GM23338 (cell line): ENCODE results near the gene TENT5A. TPM values are rescaled to one million over a fixed set of nuclear protein-coding genes. Genes with fewer than 3 reads are reported as not detected.

ENCODE experiments used
- ATAC-seq: fragments of 200-7000 bp; cut with Tn5 transposase; 3 replicates; pipeline ENCODE4 v1.9.1; 2020
- DNase-seq: peaks from one replicate; pipeline ENCODE4 v3.0.0-alpha.2; 2015; ENCODE audit warnings: low spot score
- H2AFZ ChIP-seq: fragments of 200-600 bp; sonication (generic); 2 replicates; pipeline ENCODE4 v1.8.0; 2016; ENCODE audit warnings: antibody characterized with exemption, mild to moderate bottlenecking, moderate library complexity
- H3F3A ChIP-seq: fragments of 200-600 bp; sonication (generic); replicated peaks from 2 replicates; pipeline ENCODE4 v1.8.0; 2017; ENCODE audit warnings: antibody characterized with exemption, mixed run types, low read depth
- H3K27ac ChIP-seq: fragments of 200-600 bp; sonication (generic); 2 replicates; pipeline ENCODE4 v1.6.1; 2016; ENCODE audit warnings: low read depth
- H3K27me3 ChIP-seq: fragments of 200-600 bp; sonication (generic); 2 replicates; pipeline ENCODE4 v1.8.0; 2016; ENCODE audit warnings: mild to moderate bottlenecking, mixed run types, moderate library complexity; ENCODE audit not compliant: insufficient read depth
- H3K36me3 ChIP-seq: fragments of 200-600 bp; sonication (generic); 2 replicates; pipeline ENCODE4 v1.8.0; 2016; ENCODE audit warnings: mild to moderate bottlenecking; ENCODE audit not compliant: insufficient read depth
- H3K4me1 ChIP-seq: fragments of 200-600 bp; sonication (generic); 2 replicates; pipeline ENCODE4 v1.8.0; 2016; ENCODE audit warnings: mild to moderate bottlenecking, moderate library complexity; ENCODE audit not compliant: insufficient read depth
- H3K4me2 ChIP-seq: fragments of 200-600 bp; sonication (generic); 2 replicates; pipeline ENCODE4 v1.7.1; 2017; ENCODE audit warnings: mixed run types
- H3K4me3 ChIP-seq: fragments of 200-600 bp; sonication (generic); 2 replicates; pipeline ENCODE4 v1.6.1; 2016; ENCODE audit warnings: mixed run types
- H3K79me2 ChIP-seq: fragments of 200-600 bp; sonication (generic); replicated peaks from 2 replicates; pipeline ENCODE4 v1.8.0; 2017; ENCODE audit warnings: mild to moderate bottlenecking; ENCODE audit not compliant: insufficient read depth
- H3K9me2 ChIP-seq: fragments of 200-600 bp; sonication (generic); 2 replicates; pipeline ENCODE4 v1.8.0; 2017; ENCODE audit not compliant: insufficient read depth
- H4K20me1 ChIP-seq: fragments of 200-600 bp; sonication (generic); replicated peaks from 2 replicates; pipeline ENCODE4 v1.8.0; 2017; ENCODE audit warnings: mild to moderate bottlenecking; ENCODE audit not compliant: insufficient read depth
- H3K27ac Mint-ChIP-seq: 2 replicates; pipeline ENCODE4 v1.8.0; 2020; ENCODE audit warnings: inconsistent platforms, mild to moderate bottlenecking, moderate library complexity, mixed read lengths
- H3K27me3 Mint-ChIP-seq: 3 replicates; pipeline ENCODE4 v1.8.0; 2022; ENCODE audit warnings: low read depth, mild to moderate bottlenecking, moderate library complexity, mixed read lengths, inconsistent platforms; ENCODE audit not compliant: insufficient read depth, poor library complexity
- H3K36me3 Mint-ChIP-seq: 3 replicates; pipeline ENCODE4 v1.8.0; 2021; ENCODE audit warnings: low read depth, mild to moderate bottlenecking, inconsistent platforms, moderate library complexity, mixed read lengths
- H3K4me1 Mint-ChIP-seq: 3 replicates; pipeline ENCODE4 v1.8.0; 2020; ENCODE audit warnings: mild to moderate bottlenecking, inconsistent platforms, mixed read lengths
- H3K4me3 Mint-ChIP-seq: 3 replicates; pipeline ENCODE4 v1.8.0; 2021; ENCODE audit warnings: moderate library complexity, mild to moderate bottlenecking, inconsistent platforms, mixed read lengths
- H3K9me3 Mint-ChIP-seq: 3 replicates; pipeline ENCODE4 v1.8.0; 2020; ENCODE audit warnings: moderate library complexity, mild to moderate bottlenecking, inconsistent platforms, mixed read lengths
- CREB1 ChIP-seq: fragments of 250-450 bp; sonication (Bioruptor Pico); IDR thresholded peaks from 2 replicates; pipeline ENCODE4 v1.5.0; 2020; ENCODE audit warnings: low read depth, mild to moderate bottlenecking, moderate library complexity
- CTCF ChIP-seq, 2 experiments: fragments of 200-600 bp in 1 of 2; sonication (generic) in 1 of 2; conservative IDR thresholded peaks; 2 replicates each; pipeline versions ENCODE4 v1.5.1 to v1.6.1; 2016 to 2017; ENCODE audit warnings: antibody characterized with exemption in 2 of 2, low read depth in 2 of 2, mild to moderate bottlenecking in 2 of 2, moderate library complexity in 1 of 2
- EZH2 ChIP-seq: fragments of 200-600 bp; sonication (generic); IDR thresholded peaks from one replicate; pipeline ENCODE4 v1.8.0; 2017; ENCODE audit warnings: antibody characterized with exemption, mild to moderate bottlenecking, low read depth; ENCODE audit not compliant: unreplicated experiment
- JUNB ChIP-seq: IDR thresholded peaks from one replicate; pipeline ENCODE4 v1.6.1; 2016; ENCODE audit warnings: antibody characterized with exemption; ENCODE audit not compliant: unreplicated experiment
- REST ChIP-seq: IDR thresholded peaks from one replicate; pipeline ENCODE4 v1.6.1; 2018; ENCODE audit warnings: antibody characterized with exemption; ENCODE audit not compliant: unreplicated experiment
- STAT1 ChIP-seq: IDR thresholded peaks from one replicate; pipeline ENCODE4 v1.6.1; 2016; ENCODE audit warnings: antibody characterized with exemption; ENCODE audit not compliant: unreplicated experiment
- ZNF331 ChIP-seq: fragments of 250-450 bp; sonication (Bioruptor Pico); IDR thresholded peaks from 2 replicates; pipeline ENCODE4 v1.5.0; 2020; ENCODE audit warnings: low read depth, mild to moderate bottlenecking, moderate library complexity
- polyA plus RNA-seq: library from polyadenylated mRNA; unstranded; fragments of >200 nt; fragmentation: Nextera tagmentation; extraction: Ambion mirVana; gene quantifications from 2 replicates; pipeline ENCODE4 v1.2.1, GENCODE V29; 2016
- total RNA-seq: library from RNA; depleted of rRNA; stranded (reverse); fragments of >200 nt; shearing (Covaris generic); gene quantifications from 2 replicates; pipeline ENCODE4 v1.2.3, GENCODE V29; 2014
- TF ChIP-seq, protein P1 (sequence below): fragments of 250-450 bp; sonication (Bioruptor Pico); IDR thresholded peaks from 2 replicates; pipeline ENCODE4 v1.5.0; 2020; ENCODE audit warnings: mild to moderate bottlenecking, moderate library complexity

Gene TENT5A
- total and polyA plus RNA-seq, 2 experiments from 2014 or later, result 3.8 to 4.7 TPM

- no peak for TF ChIP-seq CTCF (conservative IDR thresholded peaks at IDR 0.05; ENCODE audit: low read depth in 2 of 2)
Measured at GRCh38 chr6:81708113-81708699, 44.3 kb downstream of the TENT5A start (continued).

DNA sequence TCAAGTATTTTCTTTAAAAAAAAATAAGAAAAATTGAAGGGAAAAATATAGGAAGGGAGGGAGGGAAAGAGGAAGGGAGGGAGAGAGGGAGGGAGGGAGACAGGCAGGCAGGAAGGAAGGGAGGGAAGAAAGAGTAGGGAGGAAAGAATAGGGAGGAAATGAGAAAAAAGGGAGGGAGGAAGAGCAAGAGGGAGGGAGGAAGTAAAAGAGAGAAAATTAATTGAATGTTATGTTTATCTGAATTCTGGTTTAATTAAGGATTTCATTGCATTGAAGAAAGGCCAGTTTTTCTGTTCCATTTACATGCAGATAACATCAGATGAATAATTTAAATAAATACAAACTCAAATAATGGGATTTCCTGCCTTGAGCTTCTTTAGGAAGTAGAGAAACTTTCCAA, 47.8 kb downstream of the TENT5A start:
- H3K4me3 ChIP-seq, result no peak overlapping the region
- no peaks in the 10 kb centered on the region for H3K4me1 ChIP-seq
- H3K27ac ChIP-seq, result no peak overlapping the region
- DNase-seq (no peak), ATAC-seq (no peak)
- no peaks in the 10 kb centered on the region for H3K79me2 ChIP-seq
- H3K27me3 Mint-ChIP-seq, result no peaks in the 10 kb centered on the region
- H3K36me3 ChIP-seq, result no peaks in the 10 kb centered on the region
- no peak overlapping the region for H3K27ac Mint-ChIP-seq
- no peaks in the 10 kb centered on the region for H3K27me3 ChIP-seq
- TF ChIP-seq EZH2, result no peak
- TF ChIP-seq CREB1 (CRISPR knock-in tag), result no peak
- no peak for TF ChIP-seq ZNF331 (CRISPR knock-in tag)
- no peak for TF ChIP-seq REST
- TF ChIP-seq CTCF (conservative IDR thresholded peaks at IDR 0.05; ENCODE audit: low read depth in 2 of 2), result no peak
- TF ChIP-seq, protein P1, sequence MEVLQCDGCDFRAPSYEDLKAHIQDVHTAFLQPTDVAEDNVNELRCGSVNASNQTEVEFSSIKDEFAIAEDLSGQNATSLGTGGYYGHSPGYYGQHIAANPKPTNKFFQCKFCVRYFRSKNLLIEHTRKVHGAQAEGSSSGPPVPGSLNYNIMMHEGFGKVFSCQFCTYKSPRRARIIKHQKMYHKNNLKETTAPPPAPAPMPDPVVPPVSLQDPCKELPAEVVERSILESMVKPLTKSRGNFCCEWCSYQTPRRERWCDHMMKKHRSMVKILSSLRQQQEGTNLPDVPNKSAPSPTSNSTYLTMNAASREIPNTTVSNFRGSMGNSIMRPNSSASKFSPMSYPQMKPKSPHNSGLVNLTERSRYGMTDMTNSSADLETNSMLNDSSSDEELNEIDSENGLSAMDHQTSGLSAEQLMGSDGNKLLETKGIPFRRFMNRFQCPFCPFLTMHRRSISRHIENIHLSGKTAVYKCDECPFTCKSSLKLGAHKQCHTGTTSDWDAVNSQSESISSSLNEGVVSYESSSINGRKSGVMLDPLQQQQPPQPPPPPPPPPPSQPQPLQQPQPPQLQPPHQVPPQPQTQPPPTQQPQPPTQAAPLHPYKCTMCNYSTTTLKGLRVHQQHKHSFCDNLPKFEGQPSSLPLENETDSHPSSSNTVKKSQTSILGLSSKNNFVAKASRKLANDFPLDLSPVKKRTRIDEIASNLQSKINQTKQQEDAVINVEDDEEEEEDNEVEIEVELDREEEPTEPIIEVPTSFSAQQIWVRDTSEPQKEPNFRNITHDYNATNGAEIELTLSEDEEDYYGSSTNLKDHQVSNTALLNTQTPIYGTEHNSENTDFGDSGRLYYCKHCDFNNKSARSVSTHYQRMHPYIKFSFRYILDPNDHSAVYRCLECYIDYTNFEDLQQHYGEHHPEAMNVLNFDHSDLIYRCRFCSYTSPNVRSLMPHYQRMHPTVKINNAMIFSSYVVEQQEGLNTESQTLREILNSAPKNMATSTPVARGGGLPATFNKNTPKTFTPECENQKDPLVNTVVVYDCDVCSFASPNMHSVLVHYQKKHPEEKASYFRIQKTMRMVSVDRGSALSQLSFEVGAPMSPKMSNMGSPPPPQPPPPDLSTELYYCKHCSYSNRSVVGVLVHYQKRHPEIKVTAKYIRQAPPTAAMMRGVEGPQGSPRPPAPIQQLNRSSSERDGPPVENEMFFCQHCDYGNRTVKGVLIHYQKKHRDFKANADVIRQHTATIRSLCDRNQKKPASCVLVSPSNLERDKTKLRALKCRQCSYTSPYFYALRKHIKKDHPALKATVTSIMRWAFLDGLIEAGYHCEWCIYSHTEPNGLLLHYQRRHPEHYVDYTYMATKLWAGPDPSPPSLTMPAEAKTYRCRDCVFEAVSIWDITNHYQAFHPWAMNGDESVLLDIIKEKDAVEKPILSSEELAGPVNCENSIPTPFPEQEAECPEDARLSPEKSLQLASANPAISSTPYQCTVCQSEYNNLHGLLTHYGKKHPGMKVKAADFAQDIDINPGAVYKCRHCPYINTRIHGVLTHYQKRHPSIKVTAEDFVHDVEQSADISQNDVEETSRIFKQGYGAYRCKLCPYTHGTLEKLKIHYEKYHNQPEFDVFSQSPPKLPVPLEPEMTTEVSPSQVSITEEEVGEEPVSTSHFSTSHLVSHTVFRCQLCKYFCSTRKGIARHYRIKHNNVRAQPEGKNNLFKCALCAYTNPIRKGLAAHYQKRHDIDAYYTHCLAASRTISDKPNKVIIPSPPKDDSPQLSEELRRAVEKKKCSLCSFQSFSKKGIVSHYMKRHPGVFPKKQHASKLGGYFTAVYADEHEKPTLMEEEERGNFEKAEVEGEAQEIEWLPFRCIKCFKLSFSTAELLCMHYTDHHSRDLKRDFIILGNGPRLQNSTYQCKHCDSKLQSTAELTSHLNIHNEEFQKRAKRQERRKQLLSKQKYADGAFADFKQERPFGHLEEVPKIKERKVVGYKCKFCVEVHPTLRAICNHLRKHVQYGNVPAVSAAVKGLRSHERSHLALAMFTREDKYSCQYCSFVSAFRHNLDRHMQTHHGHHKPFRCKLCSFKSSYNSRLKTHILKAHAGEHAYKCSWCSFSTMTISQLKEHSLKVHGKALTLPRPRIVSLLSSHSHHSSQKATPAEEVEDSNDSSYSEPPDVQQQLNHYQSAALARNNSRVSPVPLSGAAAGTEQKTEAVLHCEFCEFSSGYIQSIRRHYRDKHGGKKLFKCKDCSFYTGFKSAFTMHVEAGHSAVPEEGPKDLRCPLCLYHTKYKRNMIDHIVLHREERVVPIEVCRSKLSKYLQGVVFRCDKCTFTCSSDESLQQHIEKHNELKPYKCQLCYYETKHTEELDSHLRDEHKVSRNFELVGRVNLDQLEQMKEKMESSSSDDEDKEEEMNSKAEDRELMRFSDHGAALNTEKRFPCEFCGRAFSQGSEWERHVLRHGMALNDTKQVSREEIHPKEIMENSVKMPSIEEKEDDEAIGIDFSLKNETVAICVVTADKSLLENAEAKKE (CRISPR knock-in tag), result no peak
- TF ChIP-seq STAT1, result no peak
- TF ChIP-seq JUNB, result no peak
- no peaks in the 10 kb centered on the region for H3K9me3 Mint-ChIP-seq
- no peaks in the 10 kb centered on the region for H3K36me3 Mint-ChIP-seq
- no peak overlapping the region for H2AFZ ChIP-seq
- H3K4me3 Mint-ChIP-seq, result no peak overlapping the region
- no peaks in the 10 kb centered on the region for H3F3A ChIP-seq
- H4K20me1 ChIP-seq, result no peaks in the 10 kb centered on the region
- H3K9me2 ChIP-seq, result no peaks in the 10 kb centered on the region
- no peak overlapping the region for H3K4me2 ChIP-seq
- peaks cover 22% of the 10 kb centered on the region; the same call in 2 of the 3 replicates for H3K4me1 Mint-ChIP-seq
